Stimulated activated CD8-positive, alpha-beta memory T cell treated with anti-CD3 and anti-CD28 coated beads, Interleukin-15, amount 100 ng/mL, for 24 hours (primary cell): ENCODE data around the gene HARS2.
"Not testable (repeated sequence)": the region's sequence is repeated elsewhere in the genome, so short reads cannot be mapped to it uniquely, and the experiment has no call there.

Experiments
- DNase-seq: peaks from one replicate; pipeline ENCODE4 v3.0.0-alpha.2; 2020; ENCODE audit warnings: low read depth

The HARS2 gene

GRCh38 chr5:140690941-140691924 lies at the start of gene HARS2, which contains the start of gene HARS1:
Gene HARS2, plus strand, starts transcription at chr5:140691455. Its CDS starts 194 bp downstream, at chr5:140691649.
Gene HARS1, minus strand, starts transcription at chr5:140691370. Its CDS starts 66 bp downstream, at chr5:140691304.
- peak; percentile 59 for DNase-seq

- DNase-seq: no peak
Measured at GRCh38 chr5:140641716-140642115, 49.5 kb upstream of the HARS2 start.

- no peak for DNase-seq
Measured at GRCh38 chr5:140642718-140643117, 48.5 kb upstream of the HARS2 start.

GRCh38 chr5:140647042-140647419 lies 44.2 kb upstream of the HARS2 start:
- DNase-seq: no peak

GRCh38 chr5:140658870-140659269 lies 32.4 kb upstream of the HARS2 start:
- no peak for DNase-seq

GRCh38 chr5:140660371-140660770 lies 30.9 kb upstream of the HARS2 start:
- DNase-seq: not testable (repeated sequence)

- no peak for DNase-seq
Measured at GRCh38 chr5:140664030-140664358, 27.3 kb upstream of the HARS2 start.

- DNase-seq: peak; percentile 92
Measured at GRCh38 chr5:140664359-140665119, 26.7 kb upstream of the HARS2 start, which contains the start of gene WDR55. Gene WDR55, plus strand, starts transcription at chr5:140664904. Its CDS starts 9 bp downstream, at chr5:140664913.

- DNase-seq: not testable (repeated sequence)
Measured at GRCh38 chr5:140671035-140671434, 20.2 kb upstream of the HARS2 start.

- no peak for DNase-seq
Measured at GRCh38 chr5:140671472-140672125, 19.7 kb upstream of the HARS2 start.

- no peak for DNase-seq
Measured at GRCh38 chr5:140672455-140673186, 18.6 kb upstream of the HARS2 start.

GRCh38 chr5:140673187-140673976 lies 17.9 kb upstream of the HARS2 start, which contains the start of gene DND1:
Gene DND1, minus strand, starts transcription at chr5:140673576. Its CDS starts 34 bp downstream, at chr5:140673542.
- no peak for DNase-seq

GRCh38 chr5:140674211-140674610 lies 17.0 kb upstream of the HARS2 start:
- no peak for DNase-seq

- DNase-seq: no peak
Measured at GRCh38 chr5:140674629-140675028, 16.6 kb upstream of the HARS2 start.

GRCh38 chr5:140677947-140678346 lies 13.3 kb upstream of the HARS2 start:
- DNase-seq: no peak

GRCh38 chr5:140678993-140679392 lies 12.3 kb upstream of the HARS2 start:
- DNase-seq: no peak

- DNase-seq: no peak
Measured at GRCh38 chr5:140690376-140690932, 801 bp upstream of the HARS2 start.

GRCh38 chr5:140694276-140694675 lies 3.0 kb downstream of the HARS2 start:
- DNase-seq: no peak

GRCh38 chr5:140696891-140697492 lies 5.7 kb downstream of the HARS2 start:
- no peak for DNase-seq
